Epithelial cell of proximal tubule (primary cell): ENCODE data around the gene FAM177B. TPM values are rescaled to one million over a fixed set of nuclear protein-coding genes. Genes with fewer than 3 reads are reported as not detected.

Experiments used
- DNase-seq: peaks from one replicate; pipeline ENCODE4 v3.0.0-alpha.2; 2011; ENCODE audit warnings: low read depth
- H3K4me3 ChIP-seq: 2 replicates; pipeline ENCODE4 v1.5.1; 2011; ENCODE audit warnings: low read depth, mild to moderate bottlenecking, low read length
- total RNA-seq: library from RNA; depleted of rRNA; stranded (reverse); fragments of >200 nt; gene quantifications from 2 replicates; pipeline ENCODE4 v1.2.3, GENCODE V29; 2015
- TF ChIP-seq, protein P1 (sequence below): conservative IDR thresholded peaks from 2 replicates; pipeline ENCODE4 v1.5.1; 2012; ENCODE audit warnings: low read depth, mild to moderate bottlenecking, low read length

Gene FAM177B
- total RNA-seq, 1 donor from 2014 or later, result not detected

DNA sequence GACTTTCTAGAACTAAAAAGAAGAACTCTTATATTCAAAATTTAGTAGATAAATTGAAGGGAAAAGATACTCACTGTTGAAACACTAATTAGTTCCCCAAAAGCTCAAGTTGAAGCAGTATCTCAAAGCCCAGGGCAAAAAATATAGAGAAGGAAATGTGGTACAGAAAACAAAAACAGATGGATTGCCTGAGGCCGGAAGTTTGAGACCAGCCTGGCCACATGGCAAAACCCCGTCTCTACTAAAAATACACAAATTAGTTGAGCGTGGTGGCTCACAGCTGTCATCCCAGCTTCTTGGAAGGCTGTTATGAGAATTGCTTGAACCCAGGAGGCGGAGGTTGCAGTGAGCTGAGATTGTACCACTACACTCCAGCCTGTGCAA, 36.0 kb downstream of the FAM177B start:
- H3K4me3 ChIP-seq, result no peak overlapping the region
- TF ChIP-seq, protein P1, sequence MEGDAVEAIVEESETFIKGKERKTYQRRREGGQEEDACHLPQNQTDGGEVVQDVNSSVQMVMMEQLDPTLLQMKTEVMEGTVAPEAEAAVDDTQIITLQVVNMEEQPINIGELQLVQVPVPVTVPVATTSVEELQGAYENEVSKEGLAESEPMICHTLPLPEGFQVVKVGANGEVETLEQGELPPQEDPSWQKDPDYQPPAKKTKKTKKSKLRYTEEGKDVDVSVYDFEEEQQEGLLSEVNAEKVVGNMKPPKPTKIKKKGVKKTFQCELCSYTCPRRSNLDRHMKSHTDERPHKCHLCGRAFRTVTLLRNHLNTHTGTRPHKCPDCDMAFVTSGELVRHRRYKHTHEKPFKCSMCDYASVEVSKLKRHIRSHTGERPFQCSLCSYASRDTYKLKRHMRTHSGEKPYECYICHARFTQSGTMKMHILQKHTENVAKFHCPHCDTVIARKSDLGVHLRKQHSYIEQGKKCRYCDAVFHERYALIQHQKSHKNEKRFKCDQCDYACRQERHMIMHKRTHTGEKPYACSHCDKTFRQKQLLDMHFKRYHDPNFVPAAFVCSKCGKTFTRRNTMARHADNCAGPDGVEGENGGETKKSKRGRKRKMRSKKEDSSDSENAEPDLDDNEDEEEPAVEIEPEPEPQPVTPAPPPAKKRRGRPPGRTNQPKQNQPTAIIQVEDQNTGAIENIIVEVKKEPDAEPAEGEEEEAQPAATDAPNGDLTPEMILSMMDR, result no peak
- DNase-seq, result no peak

- TF ChIP-seq, protein P1, result no peak
- peak; percentile 56 for DNase-seq
- no peak overlapping the region for H3K4me3 ChIP-seq
Observed at GRCh38 chr1:222777463-222777862, 40.5 kb downstream of the FAM177B start.

GRCh38 chr1:222777977-222778376, 41.0 kb downstream of the FAM177B start:
- TF ChIP-seq, protein P1, result no peak
- no peak overlapping the region for H3K4me3 ChIP-seq
- DNase-seq, result peak; percentile 61

GRCh38 chr1:222781251-222781650, 44.2 kb downstream of the FAM177B start:
- no peak for DNase-seq
- TF ChIP-seq, protein P1, result no peak
- H3K4me3 ChIP-seq, result no peak overlapping the region

DNA sequence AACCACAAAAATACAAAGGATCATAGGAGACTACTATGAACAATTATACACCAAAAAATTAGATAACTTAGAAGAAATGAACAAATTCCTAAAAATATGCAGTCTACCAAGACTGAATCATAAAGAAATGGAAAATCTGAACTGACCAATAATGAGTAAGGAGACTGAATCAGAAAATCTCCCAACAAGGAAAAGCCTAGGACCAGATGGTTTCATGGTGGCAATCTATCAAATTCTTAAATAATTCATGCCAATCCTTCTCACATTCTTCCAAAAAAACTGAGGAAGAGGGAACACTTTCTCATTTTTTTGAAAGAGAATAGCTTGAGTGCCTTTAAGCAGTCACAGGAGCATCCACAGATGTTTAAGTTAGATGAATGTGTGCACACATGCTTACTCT, 46.0 kb downstream of the FAM177B start:
- no peak for DNase-seq
- no peak overlapping the region for H3K4me3 ChIP-seq
- TF ChIP-seq, protein P1, result no peak

DNA sequence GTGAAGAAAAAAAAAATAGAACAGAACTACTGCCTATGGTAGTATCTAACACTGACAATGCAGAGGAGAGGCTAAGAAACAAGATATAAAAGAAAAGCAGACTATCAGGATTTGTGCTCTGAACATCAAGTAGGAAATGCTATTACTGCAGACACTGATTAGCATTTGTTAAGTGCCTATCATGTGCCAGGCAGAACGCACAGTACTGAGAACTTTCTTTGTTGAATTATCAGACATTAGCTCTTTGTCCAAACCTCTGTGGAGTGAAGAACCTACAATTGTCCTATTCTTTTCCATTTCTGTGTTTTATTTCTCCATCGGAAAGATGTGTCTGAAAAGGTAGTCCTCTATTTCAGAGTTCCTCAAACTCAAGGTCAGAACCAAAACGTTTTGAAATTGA, 47.4 kb downstream of the FAM177B start:
- no peak for DNase-seq
- no peak overlapping the region for H3K4me3 ChIP-seq
- TF ChIP-seq, protein P1, result no peak

GRCh38 chr1:222784916-222785315, 47.9 kb downstream of the FAM177B start:
- TF ChIP-seq, protein P1, result no peak
- no peak for DNase-seq

More at GRCh38 chr1:222784916-222785315, 47.9 kb downstream of the FAM177B start:
- no peak overlapping the region for H3K4me3 ChIP-seq
